Stromal cell of bone marrow (primary cell): ENCODE data around the gene CD7.
A peak's percentile ranks its signal among the peaks of the same experiment; 100 is the strongest.

Experiments
- DNase-seq: peaks from one replicate; pipeline ENCODE4 v3.0.0-alpha.2; 2012; ENCODE audit warnings: low read depth

CD7 gene

DNA sequence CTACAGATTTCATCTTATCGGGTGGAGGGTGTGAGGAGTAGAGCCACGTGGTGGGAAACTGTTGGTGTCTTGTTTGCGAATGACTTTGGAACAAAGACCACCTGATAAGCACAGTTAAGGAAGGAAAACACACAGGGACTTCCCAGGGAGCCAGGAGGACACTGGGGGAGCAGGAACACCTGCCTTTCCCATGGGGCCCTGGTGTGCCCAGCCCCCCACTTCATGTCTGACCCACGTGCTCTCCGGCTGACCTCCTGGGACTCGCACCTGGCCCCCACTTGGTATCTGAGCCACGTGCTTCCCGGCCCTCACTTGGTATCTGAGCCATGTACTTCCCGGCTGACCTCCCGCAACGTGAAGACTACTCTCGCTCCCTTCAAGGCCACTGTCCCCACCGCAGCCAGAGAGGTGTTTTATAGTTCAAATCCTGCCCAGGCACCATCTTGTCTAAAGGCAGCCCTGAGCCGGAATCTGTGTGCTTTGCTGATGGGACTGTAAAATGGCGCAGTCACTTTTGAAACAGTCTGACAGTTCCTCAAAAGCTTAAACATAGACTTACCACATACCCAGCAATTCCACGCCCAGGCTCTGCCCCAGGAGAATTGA is 38.5 kb downstream of the CD7 start:
- no peak for DNase-seq

DNA sequence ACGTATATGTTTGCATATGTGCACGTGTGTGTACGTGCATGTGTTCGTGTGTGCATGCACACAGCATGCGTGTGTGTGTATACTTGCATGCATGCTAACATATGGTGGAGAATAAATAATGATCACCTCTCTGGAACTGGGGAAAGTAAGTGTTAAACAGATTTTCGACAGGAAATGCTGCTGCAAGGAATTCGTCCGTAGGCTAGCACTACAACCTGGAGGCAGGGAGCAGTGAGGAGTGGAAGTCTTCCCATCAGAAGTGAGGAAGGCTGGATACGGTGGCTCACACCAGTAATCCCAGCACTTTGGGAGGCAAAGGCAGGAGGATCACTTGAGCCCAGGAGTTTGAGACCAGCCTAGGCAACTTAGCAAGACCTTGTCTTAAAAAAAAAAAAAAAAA is 39.1 kb downstream of the CD7 start:
- DNase-seq: no peak

DNA sequence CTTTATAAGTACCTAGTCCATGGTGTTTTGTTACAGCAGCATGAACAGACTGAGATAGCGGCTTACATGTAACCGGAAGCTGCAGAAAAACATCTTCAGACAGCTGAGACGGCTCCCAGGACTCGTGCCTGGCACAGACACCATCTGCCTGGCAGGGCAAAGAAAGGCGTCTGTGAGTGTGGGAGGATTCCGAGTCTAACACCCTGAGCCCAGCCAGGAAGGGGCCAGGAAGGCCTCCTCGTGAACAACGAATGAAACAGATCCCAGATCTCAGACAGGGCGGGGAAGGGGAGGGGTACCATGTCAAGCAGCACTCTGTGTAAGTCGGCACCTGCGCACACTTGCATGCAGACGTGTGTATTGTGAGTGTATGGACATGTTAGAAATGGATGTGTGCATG is 39.6 kb downstream of the CD7 start:
- no peak for DNase-seq

DNA sequence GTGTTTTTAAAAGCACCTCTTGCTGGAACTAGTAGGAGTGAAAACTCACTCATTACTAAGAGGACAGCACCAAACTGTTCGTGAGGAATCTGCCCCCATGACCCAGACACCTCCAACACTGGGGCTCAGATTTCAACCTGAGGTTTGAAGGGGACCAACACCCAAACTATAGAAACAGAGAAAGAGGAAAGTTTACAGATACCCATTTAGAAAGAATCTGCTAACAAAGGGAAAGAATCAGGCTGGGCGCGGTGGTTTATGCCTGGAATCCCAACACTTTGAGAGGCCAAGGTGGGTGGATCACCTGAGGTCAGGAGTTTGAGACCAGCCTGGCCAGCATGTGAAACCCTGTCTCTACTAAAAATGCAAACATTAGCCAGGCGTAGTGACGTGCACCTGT is 40.5 kb downstream of the CD7 start:
- DNase-seq: no peak

DNA sequence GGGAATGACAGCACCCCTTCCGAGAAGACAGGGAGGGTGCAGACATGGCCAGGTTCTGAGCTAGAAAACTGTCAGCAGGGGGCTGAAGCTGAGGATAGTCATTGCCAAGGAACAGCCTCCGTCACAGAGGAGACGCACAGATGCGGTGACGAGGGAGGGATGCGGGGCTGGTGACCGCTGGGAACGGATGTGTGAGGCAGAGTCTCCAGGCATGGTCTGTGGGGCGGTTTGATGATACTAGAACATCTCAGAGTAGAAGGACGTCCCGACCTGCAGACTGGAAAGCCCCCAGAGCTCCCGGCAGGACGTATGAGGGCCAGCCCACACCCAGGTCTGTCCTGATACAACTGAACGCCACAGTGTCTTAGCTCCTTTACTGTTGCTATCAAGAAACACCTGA is 42.1 kb downstream of the CD7 start:
- DNase-seq: no peak

DNA sequence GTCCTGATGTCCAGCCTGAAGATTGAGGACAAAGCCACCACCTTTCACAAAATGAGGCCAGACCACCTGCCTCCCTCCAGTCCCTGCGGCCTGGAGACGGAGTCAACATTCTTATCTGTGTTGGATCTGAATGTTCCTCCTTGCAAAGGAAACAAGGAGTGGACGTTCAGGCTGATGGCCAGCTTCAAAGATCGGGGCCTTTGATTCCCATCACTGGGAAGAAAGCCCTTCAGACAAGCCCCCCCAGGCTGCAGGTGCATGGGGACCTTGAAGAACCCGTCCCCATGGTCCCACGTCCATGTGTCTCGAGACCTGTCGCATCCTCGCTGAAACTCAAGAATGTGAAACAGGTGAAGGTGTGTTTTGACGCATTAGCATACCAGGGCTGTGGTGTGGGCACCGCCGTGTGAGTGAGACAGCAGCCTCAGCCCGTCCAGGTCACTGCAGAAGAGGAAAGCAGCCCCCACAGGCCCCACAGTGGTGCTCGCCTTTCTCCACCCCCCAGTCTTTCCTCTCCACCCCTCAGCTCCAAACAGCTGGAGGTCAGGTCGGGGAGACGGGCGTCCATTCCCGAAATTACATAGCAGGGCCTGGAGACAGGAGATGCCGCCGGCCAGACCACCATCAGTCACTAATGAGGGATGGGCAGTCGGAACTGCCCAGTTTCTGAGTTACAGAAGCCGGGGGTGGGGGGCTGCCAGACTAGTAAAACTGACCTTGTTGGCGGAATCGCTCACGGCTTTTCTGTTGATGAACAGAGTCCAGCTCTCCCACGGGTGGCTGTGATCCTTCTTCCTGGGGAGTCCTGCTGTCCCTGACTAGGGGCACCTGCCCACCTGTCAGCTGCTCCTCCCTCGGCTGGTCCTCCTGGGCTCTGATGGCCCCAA is 43.0 kb downstream of the CD7 start:
- no peak for DNase-seq

DNA sequence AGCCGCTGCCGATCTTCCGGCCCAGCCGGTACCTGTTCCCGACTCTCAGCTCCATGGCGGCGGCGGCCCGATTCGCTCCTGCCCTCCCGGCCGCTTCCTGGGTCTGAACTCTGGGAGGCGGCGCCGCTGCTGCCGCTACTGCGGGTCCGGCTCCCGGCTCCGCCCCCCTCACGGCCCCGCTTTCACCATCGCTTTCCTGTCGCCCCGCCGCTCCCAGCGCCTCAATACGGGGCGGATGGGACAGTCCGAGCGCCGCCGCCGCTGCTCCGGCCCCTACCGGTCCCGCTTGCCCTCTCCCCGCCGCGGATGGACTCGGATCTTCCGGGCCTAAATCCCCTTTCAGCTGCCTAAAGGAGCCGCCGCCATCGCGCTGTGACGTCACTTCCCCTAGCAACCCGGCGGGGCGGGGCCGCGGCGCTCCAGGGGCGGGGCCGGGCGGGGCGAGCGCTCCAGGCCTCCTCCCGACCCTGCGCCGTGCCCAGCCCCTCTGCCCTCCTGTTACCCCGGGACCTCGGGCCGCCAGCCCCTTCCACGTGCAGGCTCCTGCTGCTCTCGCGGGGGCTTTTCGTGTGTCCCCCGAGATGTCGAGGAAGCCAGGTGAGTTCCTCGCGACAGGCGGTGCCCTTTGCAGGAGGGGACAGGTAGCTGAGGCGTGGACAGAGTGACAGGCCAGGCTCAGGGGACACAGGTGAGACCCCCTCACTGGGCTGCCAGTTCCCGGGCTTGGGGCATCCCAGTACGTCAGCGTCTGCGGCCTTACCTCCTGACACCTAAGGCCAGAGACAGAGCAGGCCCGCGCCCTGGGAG is 43.9 kb downstream of the CD7 start, which contains the start of gene CSNK1D:
Gene CSNK1D, minus strand, starts transcription at position 374 of the 807 bp plus-strand sequence. Its CDS starts 319 bp downstream, at position 55.
- DNase-seq: peak; percentile 75

DNA sequence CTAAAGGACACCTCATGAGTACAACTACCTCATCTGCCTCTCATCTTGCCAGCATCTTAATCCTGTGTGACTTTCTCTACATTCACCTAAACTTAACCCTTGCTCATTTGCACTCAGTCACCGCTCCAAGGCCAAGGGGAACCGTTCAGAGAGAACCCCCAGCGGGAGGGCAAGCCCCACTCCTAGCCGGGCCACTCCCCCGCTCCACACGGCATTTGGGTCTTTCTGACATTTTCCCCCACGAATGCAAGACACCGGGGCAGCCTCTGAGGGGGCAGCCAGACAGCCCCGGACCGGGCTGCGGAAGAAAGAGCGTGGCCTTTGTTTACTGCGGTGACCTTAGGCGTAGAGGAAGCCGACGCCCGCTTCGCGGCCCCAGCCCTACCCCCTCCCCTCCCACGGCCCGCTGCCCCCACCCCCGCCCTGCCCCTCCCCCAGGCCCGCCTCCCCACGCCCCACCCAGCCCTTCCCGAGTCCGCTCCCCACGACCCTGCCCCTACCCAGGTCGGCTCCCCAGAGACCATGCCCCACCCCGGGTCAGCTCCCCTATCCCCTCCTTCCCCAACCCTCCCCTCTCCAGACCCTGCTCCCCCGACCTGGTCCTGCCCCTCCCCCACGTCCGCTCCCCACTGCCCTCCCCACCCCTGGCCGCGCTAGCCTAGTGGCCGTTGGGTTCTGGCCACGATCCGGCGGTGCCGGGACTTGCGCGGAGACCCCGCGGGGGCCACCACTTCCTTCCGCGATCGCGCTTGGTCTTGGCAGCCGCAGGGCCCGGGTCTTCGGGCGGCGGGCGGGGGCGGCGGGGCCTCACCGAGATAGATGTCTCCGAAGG is 44.7 kb downstream of the CD7 start:
- no peak for DNase-seq

DNA sequence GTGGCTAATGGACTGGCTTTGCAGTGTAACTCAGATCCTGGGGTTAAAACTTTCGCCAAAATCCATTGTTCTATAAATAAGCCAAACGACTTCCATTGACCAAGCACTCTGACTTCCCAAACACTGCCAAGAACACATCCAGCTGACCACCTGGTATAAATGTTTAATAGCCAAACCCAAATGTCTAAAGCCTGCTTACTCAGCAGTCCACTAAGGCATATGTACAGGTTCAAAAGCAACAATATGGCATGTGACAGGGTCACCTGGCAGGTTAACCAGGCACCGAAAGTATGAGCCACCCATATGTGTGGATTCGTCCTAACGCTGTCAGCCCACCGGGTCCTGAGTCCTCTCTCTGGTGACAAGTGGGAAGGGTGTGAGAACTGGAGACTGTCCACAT is 46.0 kb downstream of the CD7 start:
- no peak for DNase-seq

DNA sequence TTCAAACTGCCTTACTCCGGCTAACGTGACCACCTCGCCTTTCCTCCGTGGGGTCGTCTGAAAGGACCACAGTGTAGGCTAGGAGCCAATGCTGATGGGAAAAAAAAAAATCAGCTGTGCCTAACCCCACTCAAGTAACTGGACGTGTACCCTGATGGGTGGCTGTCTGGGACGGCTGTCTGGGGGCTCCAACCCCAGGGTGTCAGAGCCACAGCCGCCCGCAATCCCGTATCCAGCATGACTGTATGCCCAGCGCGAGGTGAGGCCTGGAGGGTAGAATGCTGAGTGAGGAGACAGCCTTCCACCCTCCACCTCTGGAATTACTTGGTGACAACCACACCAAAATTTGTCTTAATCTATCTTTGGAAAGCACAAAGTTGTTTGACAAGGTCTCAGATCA is 46.8 kb downstream of the CD7 start:
- no peak for DNase-seq

DNA sequence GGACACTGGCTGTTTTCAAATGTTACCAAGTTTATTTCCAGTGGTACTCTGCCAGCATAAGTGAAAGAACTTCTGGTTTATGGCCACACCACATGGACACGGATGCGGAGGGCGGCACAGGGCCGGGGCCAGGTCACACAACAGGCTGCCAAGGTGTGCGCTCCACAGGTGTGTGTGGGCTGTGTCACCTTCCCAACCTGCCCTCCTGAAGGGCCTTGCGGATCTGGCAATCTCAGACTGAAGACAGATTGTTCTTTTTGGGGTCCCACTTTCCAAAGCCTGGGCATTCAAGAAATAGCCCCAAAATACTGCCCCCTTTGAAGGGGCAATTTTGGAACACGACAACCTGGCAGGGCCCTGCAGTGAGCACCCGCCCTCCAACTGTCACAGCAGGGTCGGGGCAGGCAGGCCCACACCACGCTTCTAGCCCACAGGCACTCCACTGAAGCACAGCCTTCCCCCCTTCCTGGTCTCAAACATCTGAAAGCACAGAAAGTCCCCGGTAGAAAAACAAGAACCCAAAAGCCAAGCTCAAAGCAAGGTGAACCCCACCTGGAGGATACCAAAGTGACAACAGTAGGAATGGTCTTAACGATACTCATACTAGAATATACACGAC is 47.4 kb downstream of the CD7 start:
- DNase-seq: no peak

DNA sequence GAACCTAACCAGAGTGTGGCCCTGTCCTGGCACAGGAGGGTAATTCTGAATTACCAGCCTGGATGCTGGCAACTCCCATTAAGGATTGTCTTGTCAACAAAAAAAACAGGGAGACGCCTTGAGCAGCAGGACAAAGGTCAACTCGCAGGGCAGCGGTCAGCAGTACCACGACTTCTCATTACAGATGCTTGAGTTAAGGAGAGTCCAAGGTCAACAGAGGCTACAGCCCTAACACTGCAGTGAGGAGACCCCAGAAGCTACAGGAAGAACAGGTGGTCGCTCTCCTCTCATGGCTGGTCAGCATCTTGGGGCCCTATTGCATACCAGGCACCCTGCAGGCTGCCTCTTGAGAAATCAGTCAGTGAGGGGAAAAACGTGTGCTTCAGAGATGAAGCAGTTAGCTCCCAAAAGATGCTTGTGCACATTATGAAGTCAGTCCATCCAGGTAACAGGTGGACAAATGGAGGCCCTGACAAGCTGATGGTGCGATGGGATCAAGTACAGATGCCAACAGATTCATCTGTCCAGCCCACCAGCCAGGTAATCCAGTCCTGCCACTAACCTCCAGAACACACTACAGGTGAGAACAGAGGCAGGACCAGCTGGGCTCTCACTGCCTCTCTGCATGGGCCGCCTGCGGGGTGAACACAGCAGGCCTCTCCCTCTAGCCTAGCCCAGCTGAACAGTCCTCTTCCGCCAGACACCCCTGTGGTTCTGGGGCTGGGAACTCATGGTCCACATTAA is 48.1 kb downstream of the CD7 start:
- DNase-seq: no peak

DNA sequence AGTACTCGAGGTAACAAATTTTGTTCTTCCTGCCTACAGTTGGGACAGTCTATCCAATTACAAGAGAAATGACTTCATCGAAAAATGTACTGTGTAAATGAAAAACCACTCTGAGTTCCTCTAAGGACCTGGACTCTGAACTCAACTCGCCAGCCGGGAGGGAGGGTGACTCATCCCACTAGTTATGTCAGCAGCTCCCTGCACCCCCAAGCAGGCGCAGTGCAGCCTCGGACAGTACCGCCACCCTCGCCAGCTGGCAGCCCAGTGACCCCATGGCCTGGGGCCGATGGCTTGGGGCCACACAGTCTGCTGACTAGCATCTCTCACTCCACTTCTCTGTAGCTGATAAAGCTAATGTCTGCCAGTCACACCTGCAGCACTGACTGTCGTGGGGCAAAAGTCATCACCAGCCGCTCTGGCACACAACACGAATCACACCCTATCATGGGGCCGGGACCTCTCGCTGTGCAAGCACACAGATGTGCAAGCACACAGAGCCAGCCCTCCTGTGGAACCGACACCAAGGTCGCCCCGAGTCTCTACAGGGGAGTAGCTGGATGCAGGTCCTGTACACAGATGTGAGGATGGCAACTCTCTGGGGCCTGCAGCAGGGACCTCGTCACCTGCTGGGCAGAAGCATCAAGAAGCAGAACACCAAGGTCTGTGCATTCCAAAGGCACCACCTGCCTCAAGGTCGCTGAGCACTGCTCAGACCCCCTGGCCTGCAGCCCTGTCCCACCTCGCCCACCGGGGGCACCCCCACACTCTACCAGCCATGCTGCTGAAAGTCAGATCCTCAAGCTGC is 49.6 kb downstream of the CD7 start:
- DNase-seq: peak; percentile 97

DNA sequence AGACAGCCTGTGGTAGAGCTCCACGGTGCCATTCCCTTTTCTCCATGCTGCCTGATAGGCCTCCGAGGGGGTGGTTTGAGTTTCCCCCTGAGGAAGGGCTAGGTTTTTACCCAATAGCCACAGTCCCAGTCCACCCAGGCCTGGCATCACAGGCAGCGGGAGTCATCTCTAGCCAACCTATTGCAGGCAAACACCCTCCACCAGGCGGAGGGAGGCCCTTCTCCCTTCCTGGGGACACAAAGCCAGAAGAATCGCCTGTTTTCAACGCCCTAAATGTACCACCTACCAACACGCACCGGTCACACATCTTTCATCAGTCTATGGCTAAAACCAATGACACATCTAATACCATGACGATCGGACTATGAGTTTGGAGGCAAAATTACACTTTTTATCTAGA is 51.3 kb downstream of the CD7 start:
- no peak for DNase-seq
